GM21717 (cell line): ENCODE data around the gene PEX1.
"Not testable (repeated sequence)": the region's sequence is repeated elsewhere in the genome, so short reads cannot be mapped to it uniquely, and the experiment has no call there.

Experiments
- ATAC-seq: cut with Tn5 transposase; IDR thresholded peaks from one replicate; pipeline ENCODE4 v1.9.1; 2021; ENCODE audit warnings: mild to moderate bottlenecking, moderate library complexity; ENCODE audit not compliant: unreplicated experiment

PEX1 gene

GRCh38 chr7:92461027-92462003, 67.0 kb downstream of the PEX1 start:
- peak; percentile 82 for ATAC-seq

GRCh38 chr7:92460510-92460909, 67.8 kb downstream of the PEX1 start:
- ATAC-seq, result no peak

- ATAC-seq, result no peak
These were observed 68.2 kb downstream of the PEX1 start for GRCh38 chr7:92460109-92460508.

DNA sequence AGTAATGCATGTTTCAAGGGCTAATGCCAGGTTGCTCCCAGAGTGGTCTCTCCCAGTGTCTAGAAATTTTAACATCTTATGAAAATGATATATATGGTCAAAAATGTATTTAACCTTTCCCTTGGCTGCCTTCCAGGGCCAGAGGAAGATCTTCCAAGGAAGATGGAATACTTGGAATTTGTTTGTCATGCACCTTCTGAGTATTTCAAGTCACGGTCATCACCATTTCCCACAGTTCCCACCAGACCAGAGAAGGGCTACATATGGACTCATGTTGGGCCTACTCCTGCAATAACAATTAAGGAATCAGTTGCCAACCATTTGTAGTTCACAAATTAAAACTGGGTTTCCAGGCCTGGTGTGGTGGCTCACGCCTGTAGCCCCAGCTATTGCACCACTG, 72.1 kb downstream of the PEX1 start:
- ATAC-seq, result no peak

GRCh38 chr7:92451645-92452044, 76.7 kb downstream of the PEX1 start:
- ATAC-seq, result no peak

DNA sequence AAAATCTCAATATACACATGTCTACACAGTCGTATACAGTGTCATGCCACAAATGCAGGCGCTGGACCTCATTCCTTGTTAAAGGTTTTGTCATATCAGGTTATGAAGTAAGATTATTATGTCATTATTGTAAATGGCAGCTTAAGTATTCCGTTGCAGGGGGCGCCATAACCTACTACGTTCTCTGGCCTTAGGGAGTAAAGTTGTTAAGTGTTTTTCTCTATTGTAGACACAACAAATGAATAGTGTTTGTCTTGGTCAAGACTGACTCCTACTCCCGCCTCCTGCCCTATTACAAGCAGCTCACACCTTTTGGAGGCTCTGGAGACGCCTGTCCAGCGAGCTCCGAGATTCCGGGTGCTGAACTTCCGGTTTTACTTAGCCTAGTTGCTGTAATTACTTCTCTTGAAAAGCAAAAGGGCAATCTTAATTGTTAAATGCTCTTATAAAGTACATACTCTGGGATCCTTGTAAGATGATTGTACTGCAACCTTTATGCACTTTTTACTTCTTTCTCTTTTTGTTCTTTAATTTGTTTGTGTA, 80.0 kb downstream of the PEX1 start:
- ATAC-seq, result peak; percentile 40

GRCh38 chr7:92447345-92448204, 80.7 kb downstream of the PEX1 start, which contains the start of gene GATAD1:
GATAD1 (plus strand) TSS chr7:92447482; CDS start chr7:92447730, 248 bp downstream.
- peak; percentile 90 for ATAC-seq

DNA sequence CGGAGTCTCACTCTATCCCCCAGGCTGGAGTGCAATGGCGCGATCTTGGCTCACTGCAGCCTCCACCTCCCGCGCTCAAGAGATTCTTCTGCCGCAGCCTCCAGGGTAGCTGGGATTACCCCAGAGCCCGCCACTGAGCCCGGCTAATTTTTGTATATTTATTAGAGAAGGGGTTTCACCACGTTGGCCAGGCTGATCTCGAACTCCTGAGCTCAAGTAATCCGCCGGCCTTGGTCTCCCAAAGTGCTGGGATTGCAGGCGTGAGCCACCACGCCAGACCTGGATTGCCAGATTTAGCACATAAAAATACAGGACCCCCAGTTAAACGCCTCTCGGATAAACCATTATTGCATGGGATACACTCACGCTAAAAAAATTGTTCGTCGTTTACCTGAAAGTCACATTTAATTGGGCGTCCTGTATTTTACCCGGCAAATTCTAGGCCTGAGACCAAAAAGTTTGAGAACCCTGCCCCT, 81.4 kb downstream of the PEX1 start:
- ATAC-seq, result no peak

DNA sequence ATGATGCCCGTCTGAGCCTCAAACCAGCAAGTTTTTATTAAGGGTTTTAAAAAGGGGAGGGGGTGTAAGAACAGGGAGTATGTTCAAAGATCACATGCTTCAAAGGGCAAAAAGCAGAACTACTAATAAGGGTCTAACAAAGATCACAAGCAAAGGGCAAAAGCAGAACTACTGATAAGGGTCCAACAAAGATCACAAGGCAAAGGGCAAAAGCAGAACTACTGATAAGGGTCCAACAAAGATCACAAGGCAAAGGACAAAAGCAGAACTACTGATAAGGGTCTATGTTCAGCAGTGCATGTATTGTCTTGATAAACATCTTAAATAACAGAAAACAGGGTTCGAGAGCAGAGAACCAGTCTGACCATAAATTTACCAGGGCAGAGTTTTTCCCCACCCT, 85.6 kb downstream of the PEX1 start:
- not testable (repeated sequence) for ATAC-seq

GRCh38 chr7:92437956-92438491, 90.3 kb downstream of the PEX1 start:
- ATAC-seq, result no peak
